A549 (cell line): ENCODE data around the gene CDH2.

Experiments used
- CHD2 ChIP-seq: fragments of 150-350 bp; IDR thresholded peaks from 2 replicates; pipeline ENCODE4 v1.6.1; 2014; ENCODE audit warnings: low read length; ENCODE audit not compliant: partially characterized antibody
- CTCF ChIP-seq: fragments of >200 bp; sonication (Bioruptor Twin); formaldehyde crosslinking; IDR thresholded peaks from 3 replicates; pipeline ENCODE4 v1.5.1; 2016
- EP300 ChIP-seq, 2 experiments: fragments of >200 bp; sonication (Bioruptor Twin); formaldehyde crosslinking; IDR thresholded peaks; 2 replicates in 1 of 2; 3 replicates in 1 of 2; pipeline ENCODE4 v1.6.1; 2016 to 2017
- GATA3 ChIP-seq: IDR thresholded peaks from 2 replicates; pipeline ENCODE4 v1.6.1; 2012; ENCODE audit warnings: borderline replicate concordance
- HDAC2 ChIP-seq: fragments of 200-600 bp; sonication (generic); IDR thresholded peaks from 2 replicates; pipeline ENCODE4 v1.6.1; 2016
- KDM1A ChIP-seq: fragments of 200-600 bp; sonication (generic); IDR thresholded peaks from 2 replicates; pipeline ENCODE4 v1.6.1; 2016; ENCODE audit warnings: low read depth, mild to moderate bottlenecking
- PHF8 ChIP-seq: fragments of 200-600 bp; sonication (generic); IDR thresholded peaks from 2 replicates; pipeline ENCODE4 v1.6.1; 2016; ENCODE audit warnings: low read depth, mild to moderate bottlenecking, antibody characterized with exemption, moderate library complexity, borderline replicate concordance
- POLR2A ChIP-seq: IDR thresholded peaks from 2 replicates; pipeline ENCODE4 v1.6.1; 2012; ENCODE audit warnings: mild to moderate bottlenecking, low read length
- RAD21 ChIP-seq, 2 experiments: fragments of >200 bp in 1 of 2; sonication (Bioruptor Twin) in 1 of 2; formaldehyde crosslinking in 1 of 2; IDR thresholded peaks in 1 of 2; conservative IDR thresholded peaks in 1 of 2; 2 replicates in 1 of 2; 3 replicates in 1 of 2; pipeline ENCODE4 v1.6.1; 2012 to 2018; ENCODE audit warnings: inconsistent platforms in 1 of 2
- RARB ChIP-seq: fragments of 250-450 bp; sonication (Bioruptor Pico); IDR thresholded peaks from 2 replicates; pipeline ENCODE4 v1.8.0; 2021; ENCODE audit warnings: mild to moderate bottlenecking, moderate library complexity
- REST ChIP-seq: fragments of 200-600 bp; sonication (generic); IDR thresholded peaks from 2 replicates; pipeline ENCODE4 v1.6.1; 2016; ENCODE audit warnings: antibody characterized with exemption, mild to moderate bottlenecking, moderate library complexity
- RNF2 ChIP-seq: fragments of 200-600 bp; sonication (generic); IDR thresholded peaks from 2 replicates; pipeline ENCODE4 v1.6.1; 2016; ENCODE audit warnings: low read depth, mild to moderate bottlenecking, antibody characterized with exemption, moderate library complexity, borderline replicate concordance
- TP53 ChIP-seq: fragments of 250-450 bp; sonication (Bioruptor Pico); IDR thresholded peaks from 2 replicates; pipeline ENCODE4 v1.5.0; 2021; ENCODE audit warnings: mild to moderate bottlenecking, moderate library complexity
- TF ChIP-seq, protein P1 (sequence below): fragments of 250-450 bp; sonication (Bioruptor Pico); IDR thresholded peaks from 2 replicates; pipeline ENCODE4 v1.5.0; 2021; ENCODE audit warnings: mild to moderate bottlenecking, moderate library complexity, borderline replicate concordance

GRCh38 chr18:28152354-28152753, 24.6 kb downstream of the CDH2 start:
- TF ChIP-seq TP53 (CRISPR knock-in tag) (no peak), EP300 (IDR thresholded peaks at IDR 0.05) (no peak), CTCF (no peak), RAD21 (conservative IDR thresholded peaks at IDR 0.05 in 1 of 2, IDR thresholded peaks at IDR 0.05 in 1 of 2) (no peak), PHF8 (no peak), POLR2A (no peak), GATA3 (no peak), RARB (no peak), CHD2 (no peak), HDAC2 (no peak), KDM1A (no peak), RNF2 (no peak), REST (no peak)
- TF ChIP-seq, protein P1, sequence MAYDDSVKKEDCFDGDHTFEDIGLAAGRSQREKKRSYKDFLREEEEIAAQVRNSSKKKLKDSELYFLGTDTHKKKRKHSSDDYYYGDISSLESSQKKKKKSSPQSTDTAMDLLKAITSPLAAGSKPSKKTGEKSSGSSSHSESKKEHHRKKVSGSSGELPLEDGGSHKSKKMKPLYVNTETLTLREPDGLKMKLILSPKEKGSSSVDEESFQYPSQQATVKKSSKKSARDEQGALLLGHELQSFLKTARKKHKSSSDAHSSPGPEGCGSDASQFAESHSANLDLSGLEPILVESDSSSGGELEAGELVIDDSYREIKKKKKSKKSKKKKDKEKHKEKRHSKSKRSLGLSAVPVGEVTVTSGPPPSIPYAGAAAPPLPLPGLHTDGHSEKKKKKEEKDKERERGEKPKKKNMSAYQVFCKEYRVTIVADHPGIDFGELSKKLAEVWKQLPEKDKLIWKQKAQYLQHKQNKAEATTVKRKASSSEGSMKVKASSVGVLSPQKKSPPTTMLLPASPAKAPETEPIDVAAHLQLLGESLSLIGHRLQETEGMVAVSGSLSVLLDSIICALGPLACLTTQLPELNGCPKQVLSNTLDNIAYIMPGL (CRISPR knock-in tag) = no peak
